Thyroid gland (tissue), 4 donors: Measurements from ENCODE around the gene FAM227A.

ENCODE experiments used
- POLR2A ChIP-seq, 2 donors: fragments of 450-650 bp; IDR thresholded peaks; one replicate each; pipeline ENCODE4 v1.6.1; 2017; ENCODE audit warnings: antibody characterized with exemption in 2 of 2, mild to moderate bottlenecking in 2 of 2, moderate library complexity in 1 of 2
- TF ChIP-seq, protein P1 (sequence below), 6 experiments: fragments of 200-600 bp in 3 of 6; fragments of 450-650 bp in 3 of 6; sonication (generic) in 3 of 6; IDR thresholded peaks; one replicate each; pipeline ENCODE4 v1.5.1; 2016 to 2019; ENCODE audit warnings: antibody characterized with exemption in 6 of 6, mild to moderate bottlenecking in 2 of 6, inconsistent platforms in 1 of 6, moderate library complexity in 1 of 6

- TF ChIP-seq, protein P1, sequence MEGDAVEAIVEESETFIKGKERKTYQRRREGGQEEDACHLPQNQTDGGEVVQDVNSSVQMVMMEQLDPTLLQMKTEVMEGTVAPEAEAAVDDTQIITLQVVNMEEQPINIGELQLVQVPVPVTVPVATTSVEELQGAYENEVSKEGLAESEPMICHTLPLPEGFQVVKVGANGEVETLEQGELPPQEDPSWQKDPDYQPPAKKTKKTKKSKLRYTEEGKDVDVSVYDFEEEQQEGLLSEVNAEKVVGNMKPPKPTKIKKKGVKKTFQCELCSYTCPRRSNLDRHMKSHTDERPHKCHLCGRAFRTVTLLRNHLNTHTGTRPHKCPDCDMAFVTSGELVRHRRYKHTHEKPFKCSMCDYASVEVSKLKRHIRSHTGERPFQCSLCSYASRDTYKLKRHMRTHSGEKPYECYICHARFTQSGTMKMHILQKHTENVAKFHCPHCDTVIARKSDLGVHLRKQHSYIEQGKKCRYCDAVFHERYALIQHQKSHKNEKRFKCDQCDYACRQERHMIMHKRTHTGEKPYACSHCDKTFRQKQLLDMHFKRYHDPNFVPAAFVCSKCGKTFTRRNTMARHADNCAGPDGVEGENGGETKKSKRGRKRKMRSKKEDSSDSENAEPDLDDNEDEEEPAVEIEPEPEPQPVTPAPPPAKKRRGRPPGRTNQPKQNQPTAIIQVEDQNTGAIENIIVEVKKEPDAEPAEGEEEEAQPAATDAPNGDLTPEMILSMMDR (IDR thresholded peaks at IDR 0.05): no peak
- TF ChIP-seq POLR2A (IDR thresholded peaks at IDR 0.05): no peak
Measured at GRCh38 chr22:38653741-38654140, 2.5 kb downstream of the FAM227A start.
